CD4-positive, alpha-beta T cell treated with Interleukin-17A for 4 hours (primary cell): ENCODE results near the gene DNAJC21.
"Not testable (repeated sequence)": the region's sequence is repeated elsewhere in the genome, so short reads cannot be mapped to it uniquely, and the experiment has no call there.

ENCODE experiments used
- DNase-seq: peaks from one replicate; pipeline ENCODE4 v3.0.0-alpha.2; 2020; ENCODE audit warnings: mixed read lengths

Gene DNAJC21

DNA sequence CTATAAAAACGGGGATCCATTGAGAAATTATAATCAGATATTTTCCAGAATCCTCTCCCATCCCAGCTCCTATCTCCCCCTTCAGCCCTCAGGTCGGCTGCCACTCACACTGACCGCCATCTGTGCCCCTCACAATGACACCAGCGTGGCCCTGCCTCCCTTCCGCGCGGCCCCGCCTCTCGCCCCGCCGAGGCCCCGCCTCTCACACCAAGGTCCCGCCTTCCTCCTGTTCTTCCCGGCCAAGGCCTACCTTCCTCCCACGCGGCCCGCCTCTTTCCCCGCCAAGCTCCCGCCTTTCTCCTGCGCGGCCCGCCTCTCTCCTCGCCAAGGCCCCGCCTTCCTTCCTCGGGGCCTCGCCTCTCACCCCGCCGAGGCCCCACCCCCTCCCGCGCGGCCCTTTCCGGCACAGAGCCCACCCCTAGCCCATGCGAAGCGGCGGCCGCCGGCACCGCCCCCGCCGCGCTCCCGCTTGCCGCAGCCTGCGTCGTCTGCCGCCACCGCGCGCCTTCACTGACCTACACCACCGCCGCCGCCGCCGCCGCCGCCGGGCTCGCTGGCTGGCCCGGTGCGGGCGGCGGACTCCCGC lies at the start of gene DNAJC21:
Gene DNAJC21 (plus strand): TSS at position 426 of the 586 bp plus-strand sequence. CDS start 261 bp downstream, outside the sequence.
- DNase-seq: peak; percentile 98

DNA sequence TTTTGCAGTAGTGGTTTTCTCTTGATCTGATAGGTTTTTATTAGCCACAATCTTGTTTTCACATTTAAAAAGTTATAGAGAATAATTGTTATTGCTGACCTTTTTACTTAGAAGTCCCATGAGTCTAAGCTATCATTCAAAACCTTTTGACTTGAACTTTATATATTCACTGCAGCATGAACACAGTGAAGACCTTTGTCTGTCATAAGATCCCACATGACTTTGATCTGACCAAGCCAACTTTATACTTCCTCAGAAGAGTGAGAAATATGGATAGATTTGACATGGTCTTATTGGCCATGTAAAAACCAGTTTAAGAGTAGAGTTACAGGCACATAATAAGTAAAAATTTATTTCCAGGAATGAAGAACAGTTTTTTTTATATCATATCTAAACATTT lies 48.1 kb upstream of the DNAJC21 start:
- DNase-seq: no peak

DNA sequence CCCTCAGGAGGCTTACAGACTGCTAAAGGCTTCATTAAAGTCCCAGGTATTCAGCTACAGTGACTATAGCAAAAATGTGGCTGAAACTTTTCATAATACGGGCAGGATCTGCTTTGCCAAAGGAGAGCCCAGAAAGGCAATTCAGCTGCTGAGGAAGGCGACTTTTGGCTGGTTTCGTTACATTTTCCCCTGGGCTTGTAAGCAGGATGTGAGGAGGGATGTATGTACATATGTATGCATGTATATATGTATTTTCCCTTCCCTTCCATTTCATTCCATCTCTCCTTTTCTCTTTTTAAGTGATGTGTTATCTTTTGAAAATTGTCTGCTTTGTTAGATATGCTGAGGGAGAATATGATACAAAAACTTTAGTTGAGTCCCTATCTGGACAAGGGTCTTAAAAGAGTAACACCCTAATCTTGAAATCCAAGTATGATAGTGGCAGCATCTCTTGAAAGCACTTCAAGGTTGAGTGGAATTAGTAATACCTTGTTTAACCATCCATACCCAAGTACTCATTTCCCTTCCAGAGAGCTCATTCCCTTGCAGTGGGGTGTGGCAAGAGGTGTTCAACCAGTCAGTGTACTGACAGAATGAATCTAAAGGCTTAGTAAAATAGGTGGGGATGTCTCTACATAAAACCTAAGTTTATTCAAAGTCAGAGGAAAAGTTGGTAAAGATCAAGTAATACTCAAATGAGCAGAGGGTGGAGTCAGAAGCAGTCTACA lies 42.8 kb upstream of the DNAJC21 start:
- no peak for DNase-seq

DNA sequence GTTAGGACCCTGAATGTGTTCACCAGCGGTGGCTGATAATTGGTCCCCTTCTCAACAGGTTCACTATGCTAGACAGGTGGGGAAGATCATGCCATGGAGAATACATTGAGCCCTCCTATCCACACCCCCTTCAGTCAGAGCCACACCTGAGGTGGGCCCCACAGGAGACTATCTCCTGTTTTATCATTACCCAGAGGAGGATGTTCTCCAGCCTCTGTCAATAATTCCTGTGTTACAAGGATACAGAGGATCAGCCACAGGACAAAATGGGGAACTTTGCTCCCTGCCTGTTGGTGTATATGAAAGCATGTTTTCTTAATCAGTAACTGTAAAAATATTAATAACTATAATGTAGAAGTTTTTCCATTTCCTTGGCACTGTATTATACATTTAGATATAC lies 40.0 kb upstream of the DNAJC21 start:
- DNase-seq: no peak

DNA sequence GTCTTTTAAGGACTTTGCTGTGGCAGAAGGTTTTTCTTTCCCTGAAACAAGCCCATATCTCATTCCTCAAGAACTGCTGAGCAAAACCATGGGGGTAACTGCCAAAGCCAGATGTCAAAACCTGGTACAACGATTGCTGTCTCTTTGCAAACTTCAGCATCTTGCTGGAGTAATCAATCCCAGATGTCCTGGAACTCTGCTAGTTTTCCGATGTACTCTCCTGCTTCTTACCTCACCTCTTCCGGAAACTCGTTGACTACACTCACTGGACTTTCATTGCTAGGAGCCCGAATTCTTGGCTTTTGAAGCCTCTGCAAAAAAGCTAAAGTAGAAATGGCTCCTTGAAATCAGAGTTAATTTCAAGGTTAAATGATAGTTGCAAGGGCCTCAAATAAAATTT lies 37.4 kb upstream of the DNAJC21 start:
- DNase-seq: no peak

DNA sequence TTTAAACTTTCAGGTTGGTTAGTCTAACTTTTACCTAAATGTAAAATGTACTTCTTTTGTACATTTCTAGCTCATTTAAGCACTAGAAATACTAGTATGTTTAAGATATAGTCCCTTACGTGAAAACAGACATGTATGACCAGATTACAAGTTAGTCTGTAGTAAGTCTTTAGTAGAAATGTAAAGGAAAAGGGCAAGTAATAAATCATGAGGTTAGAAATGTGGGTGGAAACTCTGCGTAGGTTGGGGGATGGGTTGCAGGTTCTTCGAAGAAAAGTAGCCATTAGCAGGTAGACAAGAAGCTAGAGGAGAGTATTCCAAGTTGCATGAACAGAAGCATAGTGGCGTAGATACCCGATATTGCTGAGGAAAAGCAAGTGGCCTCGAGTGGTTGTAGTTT lies 36.9 kb upstream of the DNAJC21 start:
- DNase-seq: no peak

DNA sequence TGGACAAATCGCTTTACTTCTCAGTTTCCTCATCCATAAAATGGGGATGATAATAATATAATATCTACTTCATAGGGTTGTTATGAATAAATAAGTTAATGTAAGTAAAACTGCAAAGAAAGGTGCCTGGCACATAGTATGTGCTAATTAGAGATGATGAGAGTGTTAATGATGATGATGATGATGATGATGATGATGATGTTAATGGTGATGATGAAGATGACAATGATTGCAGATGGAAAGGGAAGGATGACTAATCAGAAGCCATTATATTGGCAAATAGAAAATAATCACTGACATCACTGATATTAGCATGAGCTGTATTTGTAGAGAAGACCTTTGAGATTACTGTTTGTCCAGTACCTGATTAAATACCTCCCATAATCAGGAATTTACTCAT lies 34.6 kb upstream of the DNAJC21 start:
- no peak for DNase-seq

DNA sequence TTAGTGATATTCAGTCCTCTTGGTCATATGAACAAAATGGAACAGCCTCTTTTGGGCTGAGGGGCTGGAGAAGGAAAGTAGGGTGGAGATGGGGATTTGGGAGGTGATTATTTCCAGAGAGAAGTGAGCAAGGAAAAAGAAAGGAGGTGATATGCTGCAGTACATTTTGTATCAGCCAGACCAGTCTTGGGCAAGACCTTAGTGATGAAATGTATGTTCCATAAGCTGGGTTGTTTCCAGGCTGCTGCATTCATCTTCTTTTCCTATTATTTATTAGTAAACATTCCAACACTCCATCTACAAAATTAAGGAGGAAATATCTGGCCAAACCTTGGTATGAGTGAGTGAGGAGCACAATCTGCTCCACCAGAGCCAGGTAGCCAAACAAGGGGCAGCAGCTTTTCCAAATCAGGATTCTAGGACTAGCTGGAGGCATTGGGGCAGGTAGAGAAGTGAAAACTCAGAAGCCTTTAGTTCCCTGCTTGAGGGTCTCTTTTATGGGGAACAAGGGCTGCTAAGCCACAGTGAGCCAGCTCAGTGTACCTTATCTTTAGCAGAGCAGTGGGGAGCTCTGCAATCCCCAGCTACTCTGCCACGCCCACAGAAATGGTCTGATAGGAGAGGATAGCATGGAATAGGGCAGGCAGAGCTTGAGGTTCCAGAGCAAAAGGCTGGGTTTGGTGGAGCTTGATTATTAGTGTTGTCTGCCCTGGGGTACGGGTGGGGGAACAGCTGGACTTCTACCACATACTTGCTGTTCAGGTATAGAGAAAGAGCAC lies 33.5 kb upstream of the DNAJC21 start:
- DNase-seq: no peak

DNA sequence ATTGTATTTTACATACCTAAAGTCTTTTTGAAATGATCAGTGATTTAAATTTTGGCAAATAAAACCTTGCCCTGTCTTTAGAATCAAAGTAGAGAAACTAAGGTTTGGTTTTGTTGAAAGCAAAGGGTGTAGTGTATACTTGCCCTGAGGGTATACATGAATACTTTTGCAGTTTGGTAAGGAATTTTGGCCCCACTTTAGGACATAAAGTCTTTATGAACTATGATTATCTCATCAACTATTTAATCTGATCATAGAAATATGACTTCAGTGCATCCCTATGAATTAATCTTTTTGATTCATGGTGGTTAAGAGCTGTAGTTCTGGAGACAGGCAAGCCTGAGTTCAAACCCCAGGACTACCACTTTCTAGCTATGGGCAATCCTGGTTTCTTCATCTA lies 31.7 kb upstream of the DNAJC21 start:
- DNase-seq: no peak

DNA sequence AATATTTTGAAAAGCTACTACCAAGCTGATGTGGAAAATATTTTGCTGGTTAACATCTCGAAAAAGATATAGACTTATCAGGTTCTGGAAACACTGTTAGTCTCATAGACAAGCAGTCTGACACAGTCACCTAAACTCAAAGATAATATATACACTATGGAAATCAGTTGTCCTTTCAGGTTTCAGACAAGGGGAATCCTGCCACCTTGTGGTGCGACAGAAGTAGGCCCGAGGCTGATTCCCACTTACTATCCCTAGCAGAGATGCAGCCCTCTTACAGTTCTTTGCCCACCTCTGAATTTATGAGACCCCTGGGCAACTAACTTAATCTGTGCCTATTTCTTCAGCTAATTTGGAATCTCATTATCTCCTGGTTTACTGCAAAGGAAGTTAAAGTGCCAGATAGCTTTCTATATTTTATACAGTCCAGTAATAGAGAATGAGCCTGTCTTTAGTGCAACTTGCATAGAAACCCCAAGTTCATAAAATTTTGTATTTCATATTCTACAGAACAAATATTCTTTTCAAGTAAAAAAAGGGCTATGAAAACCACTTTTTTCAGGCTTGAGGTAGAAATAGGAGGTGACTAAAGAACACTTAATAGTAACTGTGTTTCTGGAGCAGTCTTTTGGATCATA lies 31.0 kb upstream of the DNAJC21 start:
- peak; percentile 74 for DNase-seq

DNA sequence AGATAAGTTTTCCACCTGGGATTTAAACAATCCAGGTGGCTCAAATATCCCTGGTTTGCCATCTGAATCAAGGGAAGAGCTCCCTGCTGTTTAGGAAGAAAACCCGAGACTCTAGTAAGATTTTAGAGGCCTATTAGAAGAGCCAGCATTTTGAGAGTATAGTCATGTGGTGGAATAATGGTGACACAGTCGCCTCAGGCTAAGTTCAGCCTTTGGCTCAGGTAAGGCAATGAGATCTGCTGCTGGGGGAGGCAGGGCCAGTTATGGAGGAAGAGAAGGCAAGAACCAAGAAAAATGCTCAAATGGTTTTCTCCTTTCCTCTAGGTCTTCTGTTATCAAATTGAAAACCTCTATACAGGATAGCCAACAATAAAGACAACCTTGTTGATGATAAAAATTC lies 30.3 kb upstream of the DNAJC21 start:
- DNase-seq: no peak

DNA sequence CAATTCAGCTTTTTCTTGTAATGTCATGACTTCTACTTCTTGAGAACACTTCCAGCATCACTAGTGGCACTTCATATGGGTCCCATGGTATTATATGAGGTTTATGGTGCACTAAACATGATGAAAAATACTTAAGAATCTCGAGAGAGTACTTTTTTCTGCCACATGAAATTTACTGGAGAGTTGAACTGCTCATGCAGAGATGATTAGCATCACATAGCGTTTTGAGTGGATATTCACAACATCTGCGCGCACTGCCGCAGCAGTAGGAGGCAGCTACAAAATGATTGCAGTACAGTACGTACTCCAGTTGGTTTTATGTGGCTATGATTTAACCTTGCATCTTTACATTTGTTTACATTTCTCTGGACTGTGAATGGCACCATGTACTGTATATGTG lies 28.7 kb upstream of the DNAJC21 start:
- DNase-seq: no peak

DNA sequence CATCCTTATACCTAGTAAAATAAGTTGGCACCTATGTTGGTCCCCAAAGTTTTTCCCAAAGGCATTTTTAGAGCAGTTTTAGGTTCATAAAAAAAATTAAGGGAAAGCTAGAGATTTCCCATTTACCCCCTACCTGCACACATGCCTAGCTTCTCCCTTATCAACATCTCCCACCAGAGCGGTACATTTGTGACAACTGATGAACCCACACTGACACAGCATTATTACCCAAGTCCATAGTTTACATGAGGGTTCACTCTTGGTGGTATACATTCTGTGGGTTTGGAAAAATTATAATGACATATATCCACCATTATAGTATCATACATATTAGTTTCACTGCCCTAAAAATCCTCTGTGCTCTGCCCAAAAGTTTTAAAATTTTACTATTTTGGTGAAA lies 26.1 kb upstream of the DNAJC21 start:
- no peak for DNase-seq

DNA sequence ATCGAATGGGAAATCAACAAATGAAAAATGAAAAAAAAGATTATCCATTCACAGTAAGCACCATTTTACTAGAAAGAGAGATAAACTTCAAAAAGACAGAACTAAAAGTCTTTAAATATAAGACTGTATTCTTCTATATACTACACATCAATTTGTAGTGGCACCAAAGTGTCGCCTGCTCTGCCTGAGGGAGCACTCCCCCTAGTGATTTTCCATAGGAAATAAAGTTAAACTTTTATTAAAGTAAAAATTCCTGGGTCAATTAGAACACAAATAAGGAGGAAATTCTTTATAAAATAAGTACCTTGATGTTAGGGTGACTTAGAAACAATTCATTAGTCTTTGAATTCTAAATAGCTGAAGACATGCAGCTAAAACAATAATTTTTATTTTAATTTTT lies 23.8 kb upstream of the DNAJC21 start:
- DNase-seq: no peak

DNA sequence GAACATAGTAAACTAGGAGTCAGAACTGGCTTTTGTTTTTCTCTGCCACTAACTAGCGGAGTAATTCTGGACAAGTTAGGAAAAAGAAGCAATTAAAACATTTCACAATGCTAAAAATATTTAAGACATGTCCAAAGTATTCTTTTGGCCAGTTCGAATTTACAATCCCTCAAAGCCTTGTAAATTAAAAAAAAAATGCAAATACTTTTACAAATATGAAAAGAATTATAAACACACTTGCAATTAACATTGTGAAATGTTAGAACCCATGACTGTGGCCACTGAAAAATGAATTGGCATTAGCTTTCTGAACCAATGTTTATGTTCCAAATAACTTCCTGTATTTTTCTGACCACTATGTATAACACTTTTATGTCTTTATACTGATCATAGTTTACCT lies 16.3 kb upstream of the DNAJC21 start:
- no peak for DNase-seq

DNA sequence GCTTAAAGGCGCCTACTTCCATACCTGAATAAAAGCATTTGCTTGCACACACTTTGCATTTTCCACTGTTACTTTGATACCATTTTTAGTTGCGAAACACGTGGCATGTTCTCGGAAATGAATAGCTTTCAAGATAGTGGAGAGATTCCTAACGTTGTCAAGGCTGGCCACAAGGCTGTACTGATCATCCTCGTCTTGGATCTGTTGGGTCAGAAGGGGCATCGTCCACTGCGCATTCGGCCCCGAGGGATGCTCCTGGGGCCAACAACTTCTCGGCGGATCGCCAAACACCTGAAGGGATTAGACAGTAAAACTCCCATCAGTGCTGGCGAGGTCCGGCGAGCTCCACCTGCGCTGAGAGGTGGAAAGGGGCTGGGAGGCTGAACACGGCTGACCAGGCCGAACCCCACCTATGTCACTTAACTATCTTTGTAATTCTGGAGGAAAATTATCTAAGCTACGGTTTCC lies 14.7 kb upstream of the DNAJC21 start:
- no peak for DNase-seq

DNA sequence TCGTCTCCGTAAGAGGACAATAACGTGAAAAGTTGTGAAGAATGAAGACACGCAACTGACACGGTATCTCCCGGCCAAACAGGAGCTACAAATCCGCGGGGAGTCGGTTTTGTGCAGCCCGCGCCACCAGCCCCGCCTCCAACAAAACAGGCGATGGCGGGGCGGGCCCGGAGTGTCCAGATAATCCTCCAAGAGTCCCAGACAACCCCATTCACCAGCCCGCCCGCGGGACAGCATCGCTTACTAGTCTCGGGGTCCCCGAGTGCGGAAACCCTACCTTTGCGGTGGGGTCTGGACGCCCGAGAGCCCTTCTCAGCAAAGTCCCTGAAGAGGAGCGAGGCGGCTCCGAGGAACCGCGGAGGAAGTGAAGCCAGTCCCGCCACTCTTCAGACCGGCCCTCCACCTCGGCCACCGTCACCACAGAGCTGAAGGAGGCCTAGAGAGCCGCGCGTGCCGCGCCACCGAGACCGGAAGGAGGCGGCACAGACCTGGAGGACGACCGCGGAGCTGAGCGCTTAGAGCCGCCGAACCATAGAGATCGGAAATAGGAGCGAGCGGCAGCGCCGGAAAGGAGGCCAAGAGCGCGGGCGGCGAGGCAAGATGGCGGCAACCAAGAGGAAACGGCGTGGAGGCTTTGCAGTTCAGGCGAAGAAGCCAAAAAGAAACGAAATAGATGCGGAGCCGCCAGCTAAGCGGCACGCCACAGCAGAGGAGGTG lies 14.1 kb upstream of the DNAJC21 start, which contains the start of the genes BRIX1 and RAD1:
Gene BRIX1 (plus strand): TSS at position 573 of the 717 bp plus-strand sequence. CDS start 28 bp downstream, at position 601.
Gene RAD1 (minus strand): TSS at position 366 of the 717 bp plus-strand sequence. CDS start 612 bp downstream, outside the sequence.
- DNase-seq: peak; percentile 94

DNA sequence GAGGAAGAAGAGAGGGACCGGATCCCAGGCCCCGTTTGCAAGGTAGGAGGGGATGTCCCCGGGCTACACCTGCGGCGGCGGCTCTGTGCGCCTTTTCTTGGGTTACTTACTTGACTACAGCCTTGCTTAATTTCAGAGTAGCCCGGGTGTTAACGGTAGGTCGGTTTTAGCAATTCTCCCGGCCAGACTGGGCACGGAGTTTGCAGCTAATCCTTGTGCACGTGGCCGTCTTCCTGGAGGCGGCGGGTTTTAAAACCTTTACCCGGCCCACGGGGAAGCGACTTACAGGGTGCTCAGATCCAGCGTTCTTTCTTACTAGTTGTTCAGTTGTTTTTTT lies 13.5 kb upstream of the DNAJC21 start:
- DNase-seq: no peak

DNA sequence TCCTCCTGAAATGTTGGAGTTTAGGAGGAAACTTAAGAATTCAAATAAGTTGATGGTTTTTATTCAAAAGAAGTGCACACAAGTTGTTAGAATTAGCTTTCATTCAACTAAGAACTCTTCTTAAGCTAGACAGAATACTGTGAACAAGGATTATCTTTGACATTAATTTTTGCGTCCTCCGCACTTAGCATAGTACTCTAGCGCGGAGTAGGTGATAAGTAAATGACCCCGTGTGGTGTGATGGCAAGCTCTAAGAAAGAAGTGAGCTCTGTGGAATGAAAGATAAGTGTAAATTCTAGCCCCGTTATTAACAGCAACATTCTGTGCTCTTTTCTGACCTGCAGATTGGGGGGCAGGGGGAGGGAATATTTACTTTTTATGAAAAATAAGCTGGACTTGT lies 12.8 kb upstream of the DNAJC21 start:
- no peak for DNase-seq

DNA sequence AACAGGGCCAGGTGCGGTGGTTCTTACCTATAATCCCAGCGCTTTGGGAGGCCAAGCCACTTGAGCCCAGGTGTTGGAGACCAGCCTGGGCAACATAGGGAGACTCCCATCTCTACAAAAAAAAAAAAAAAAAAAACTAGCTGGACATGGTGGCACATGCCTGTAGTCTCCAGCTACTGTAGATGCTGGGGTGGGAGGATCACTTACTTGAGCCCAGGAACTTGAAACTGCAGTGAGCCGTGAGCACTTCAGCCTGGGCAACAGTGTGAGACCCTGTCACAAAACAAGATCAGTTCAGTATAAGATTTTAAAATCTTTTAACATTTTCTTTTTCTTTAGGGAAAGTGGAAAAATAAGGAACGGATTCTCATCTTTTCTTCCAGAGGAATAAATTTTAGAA lies 11.3 kb upstream of the DNAJC21 start:
- DNase-seq: no peak

DNA sequence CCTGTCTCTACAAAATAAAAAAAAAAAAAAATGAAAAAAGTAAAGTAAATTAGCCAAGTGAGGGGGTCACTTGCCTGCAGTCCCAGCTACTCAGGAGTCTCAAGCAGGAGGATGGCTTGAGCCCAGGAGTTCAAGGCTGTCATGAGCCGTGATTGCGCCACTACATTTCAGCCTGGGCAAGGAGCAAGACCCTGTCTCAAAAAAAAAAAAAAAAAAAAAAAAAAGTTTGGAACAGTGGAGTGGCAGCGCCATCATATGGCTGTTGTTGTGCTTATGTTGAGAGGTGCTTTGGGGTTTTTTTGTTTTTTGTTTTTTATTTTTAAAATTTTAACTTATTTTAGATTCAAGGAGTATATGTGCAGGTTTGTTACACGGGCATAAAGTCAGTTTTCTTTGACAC lies 10.3 kb upstream of the DNAJC21 start:
- DNase-seq: no peak

DNA sequence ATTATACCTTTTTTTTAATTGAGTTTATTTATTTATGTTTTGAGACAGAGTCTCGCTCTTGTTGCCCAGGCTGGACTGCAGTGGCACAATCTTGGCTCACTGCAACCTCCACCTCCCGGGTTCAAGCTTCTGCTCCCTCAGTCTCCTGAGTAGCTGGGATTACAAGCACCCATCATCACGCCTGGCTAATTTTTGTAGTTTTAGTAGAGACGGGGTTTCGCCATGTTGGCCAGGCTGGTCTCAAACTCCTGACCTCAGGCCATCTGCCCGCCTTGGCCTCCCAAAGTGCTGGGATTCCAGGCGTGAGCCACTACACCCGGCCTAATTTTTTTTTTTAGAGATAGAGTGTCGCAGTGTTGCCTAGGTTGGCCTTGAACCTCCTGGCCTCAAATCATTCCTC lies 6.1 kb upstream of the DNAJC21 start:
- DNase-seq: not testable (repeated sequence)
